ENCODE results near the gene ENAM. TPM values are rescaled to one million over a fixed set of nuclear protein-coding genes. Genes with fewer than 3 reads are reported as not detected.
"Not testable (repeated sequence)": the region's sequence is repeated elsewhere in the genome, so short reads cannot be mapped to it uniquely, and the experiment has no call there.

Gene ENAM
- total and polyA plus RNA-seq, 4 donors, result 0.19 TPM; not detected in 3

DNA sequence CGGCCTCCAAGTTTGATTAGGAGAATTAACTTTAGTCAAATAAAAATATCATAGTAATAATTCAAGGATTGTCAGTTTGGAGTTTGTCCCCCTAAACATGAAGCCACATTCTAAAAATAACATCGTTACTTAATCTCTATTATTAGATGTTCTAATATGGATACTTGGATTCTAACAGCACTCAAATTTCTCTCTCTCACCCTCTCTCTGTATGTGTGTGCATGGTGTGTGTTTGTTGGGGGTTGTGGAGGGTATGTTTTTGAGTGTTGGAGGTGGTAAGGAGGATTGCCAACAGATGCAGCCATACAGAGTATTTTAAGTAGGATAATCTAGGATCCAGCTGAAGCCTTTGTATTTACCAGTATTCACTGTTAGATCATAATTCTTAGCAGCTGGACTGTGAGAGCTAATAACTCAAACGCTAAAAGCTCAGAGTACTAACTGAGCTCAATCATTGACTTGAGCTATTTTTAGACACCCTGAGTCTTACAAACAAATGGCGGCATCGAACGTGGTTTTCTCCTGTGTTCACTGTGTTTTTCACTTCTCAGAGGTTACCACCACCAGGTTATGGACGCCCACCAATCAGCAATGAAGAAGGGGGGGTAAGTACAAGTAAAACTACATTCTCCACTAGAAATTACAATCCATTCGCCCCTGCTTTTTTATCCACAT, 8.8 kb downstream of the ENAM start:
- Histone ChIP-seq H3K4me3 (ENCODE audit: low read length in 2 of 2) (peak overlapping the region in 1 of 2 donors; percentile 76), H3K27ac (ENCODE audit: low read depth in 1 of 2, low read length in 2 of 2) (no peak overlapping the region), H3K27me3 (ENCODE audit: control insufficient read depth in 1 of 2, insufficient read depth in 2 of 2, low read length in 1 of 2) (no peaks in the 10 kb centered on the region), H3K36me3 (ENCODE audit: control insufficient read depth in 1 of 2, insufficient read depth in 2 of 2, low read length in 1 of 2) (no peaks in the 10 kb centered on the region), H3K4me1 (ENCODE audit: control insufficient read depth in 1 of 2, insufficient read depth in 2 of 2, low read length in 2 of 2) (peaks cover 0 to 2% of the 10 kb centered on the region in 2 donors), H3K9me3 (ENCODE audit: control insufficient read depth, low read length) (peaks cover 1% of the 10 kb centered on the region)
- no peak for DNase-seq
- 11 to 14% methylated on average over 8 of the region's 8 CpGs for WGBS, 2 donors
- ATAC-seq (ENCODE audit: low FRiP score), result no peak
- intact Hi-C loops (cut with DNase I), result no loop called here

DNA sequence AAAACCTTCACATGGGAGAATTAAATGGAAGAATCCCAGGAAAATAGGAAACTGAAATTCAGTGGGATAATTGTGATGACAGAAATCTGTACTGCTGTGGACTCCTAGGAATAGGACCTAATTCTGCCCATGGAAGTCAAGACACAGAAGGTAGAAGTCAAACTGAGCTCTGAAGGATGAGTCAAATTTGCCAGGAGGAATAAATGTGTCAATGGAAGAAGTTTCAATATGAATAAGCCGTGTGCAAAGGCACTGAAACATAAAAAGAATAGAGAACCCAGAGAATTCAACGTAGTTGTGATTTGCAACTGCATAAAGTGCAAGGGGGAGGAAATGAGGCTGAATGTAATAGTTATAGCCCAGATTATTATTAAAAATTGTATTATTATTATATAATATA, 11.6 kb downstream of the ENAM start:
- Histone ChIP-seq H3K27me3 (ENCODE audit: control insufficient read depth in 1 of 2, insufficient read depth in 2 of 2, low read length in 1 of 2) (no peaks in the 10 kb centered on the region), H3K4me3 (ENCODE audit: low read length in 2 of 2) (no peak overlapping the region), H3K4me1 (ENCODE audit: control insufficient read depth in 1 of 2, insufficient read depth in 2 of 2, low read length in 2 of 2) (peaks cover 0 to 2% of the 10 kb centered on the region in 2 donors), H3K9me3 (ENCODE audit: control insufficient read depth, low read length) (peaks cover 1% of the 10 kb centered on the region), H3K36me3 (ENCODE audit: control insufficient read depth in 1 of 2, insufficient read depth in 2 of 2, low read length in 1 of 2) (no peaks in the 10 kb centered on the region), H3K27ac (ENCODE audit: low read depth in 1 of 2, low read length in 2 of 2) (no peak overlapping the region)
- intact Hi-C loops (cut with DNase I), result no loop called here
- WGBS, 2 donors, result 78 to 87% methylated on average over 2 of the region's 2 CpGs
- ATAC-seq (ENCODE audit: low FRiP score) (no peak), DNase-seq (no peak)

DNA sequence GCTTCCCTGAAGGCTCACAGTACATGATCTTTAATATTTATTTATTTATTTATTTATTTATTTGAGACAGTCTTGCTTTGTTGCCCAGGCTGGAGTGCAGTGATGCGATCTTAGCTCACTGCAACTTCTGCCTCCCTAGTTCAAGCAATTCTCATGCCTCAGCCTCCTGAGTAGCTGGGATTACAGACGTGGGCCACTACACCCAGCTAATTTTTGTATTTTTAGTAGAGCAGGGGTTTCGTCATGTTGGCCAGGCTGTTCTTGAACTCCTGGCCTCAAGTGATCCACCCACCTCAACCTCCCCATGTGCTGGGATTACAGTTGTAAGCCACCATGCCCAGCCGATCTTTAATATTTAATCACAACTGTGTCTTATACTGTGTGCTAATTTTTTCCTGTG, 22.2 kb downstream of the ENAM start:
- H3K4me3 ChIP-seq (ENCODE audit: low read length in 2 of 2); H3K27me3 ChIP-seq (ENCODE audit: control insufficient read depth in 1 of 2, insufficient read depth in 2 of 2, low read length in 1 of 2); H3K27ac ChIP-seq (ENCODE audit: low read depth in 1 of 2, low read length in 2 of 2); ATAC-seq (ENCODE audit: low FRiP score); H3K4me1 ChIP-seq (ENCODE audit: control insufficient read depth in 1 of 2, insufficient read depth in 2 of 2, low read length in 2 of 2); H3K9me3 ChIP-seq (ENCODE audit: control insufficient read depth, low read length); H3K36me3 ChIP-seq (ENCODE audit: control insufficient read depth in 1 of 2, insufficient read depth in 2 of 2, low read length in 1 of 2); DNase-seq: not testable (repeated sequence)
- intact Hi-C loops (cut with DNase I), result loop anchor here in 1 of 2 donors (5.0 kb wide), 1 partner anchor 37 kb away; the partner anchor contains the start of gene UTP3
- WGBS, 2 donors, result 84 to 85% methylated on average over 4 of the region's 4 CpGs

DNA sequence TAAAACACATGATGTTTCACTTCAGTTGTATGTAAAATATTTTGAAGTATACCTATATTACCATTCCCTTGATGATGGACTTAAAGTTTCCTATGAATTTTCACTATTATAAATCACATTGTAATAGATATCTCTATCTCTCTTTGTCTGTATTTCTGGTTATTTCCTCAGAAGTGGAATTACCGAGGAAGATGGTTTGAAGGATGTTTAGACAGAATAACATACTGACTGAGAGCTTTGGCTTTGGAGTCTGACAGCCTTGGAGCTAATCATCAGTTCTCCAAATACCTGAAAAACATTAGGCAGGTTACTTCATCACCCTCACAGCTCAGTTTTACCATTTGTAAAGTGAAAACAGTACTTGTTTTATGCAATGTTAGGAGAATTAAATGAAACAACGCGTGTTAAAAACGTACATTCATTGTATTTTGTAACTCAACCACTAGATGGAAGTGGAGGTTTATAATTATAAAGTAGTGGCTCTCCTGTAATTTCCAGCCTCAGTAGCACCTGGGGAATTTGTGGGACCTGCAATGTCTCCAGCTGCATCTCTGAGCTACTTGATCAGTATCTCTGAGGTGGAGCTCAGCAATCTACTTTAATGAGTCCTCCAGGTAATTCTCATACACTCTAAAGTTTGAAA, 23.4 kb downstream of the ENAM start:
- H3K36me3 ChIP-seq (ENCODE audit: control insufficient read depth in 1 of 2, insufficient read depth in 2 of 2, low read length in 1 of 2), result no peaks in the 10 kb centered on the region
- no peaks in the 10 kb centered on the region for H3K4me1 ChIP-seq (ENCODE audit: control insufficient read depth in 1 of 2, insufficient read depth in 2 of 2, low read length in 2 of 2)
- intact Hi-C loops (cut with DNase I), result loop anchor here in 1 of 2 donors (5.0 kb wide), 1 partner anchor 35 kb away; the partner anchor contains the start of gene UTP3
- no peak for DNase-seq
- no peak overlapping the region for H3K27ac ChIP-seq (ENCODE audit: low read depth in 1 of 2, low read length in 2 of 2)
- no peak overlapping the region for H3K4me3 ChIP-seq (ENCODE audit: low read length in 2 of 2)
- WGBS, 2 donors, result 3 to 4% methylated on average over 4 of the region's 4 CpGs
- no peaks in the 10 kb centered on the region for H3K27me3 ChIP-seq (ENCODE audit: control insufficient read depth in 1 of 2, insufficient read depth in 2 of 2, low read length in 1 of 2)
- no peaks in the 10 kb centered on the region for H3K9me3 ChIP-seq (ENCODE audit: control insufficient read depth, low read length)
- ATAC-seq (ENCODE audit: low FRiP score), result peak; percentile 72

GRCh38 chr4:70654605-70655011, 26.1 kb downstream of the ENAM start:
- Histone ChIP-seq H3K4me1 (ENCODE audit: control insufficient read depth in 1 of 2, insufficient read depth in 2 of 2, low read length in 2 of 2) (no peaks in the 10 kb centered on the region), H3K9me3 (ENCODE audit: control insufficient read depth, low read length) (no peaks in the 10 kb centered on the region), H3K27ac (ENCODE audit: low read depth in 1 of 2, low read length in 2 of 2) (no peak overlapping the region), H3K36me3 (ENCODE audit: control insufficient read depth in 1 of 2, insufficient read depth in 2 of 2, low read length in 1 of 2) (no peaks in the 10 kb centered on the region), H3K4me3 (ENCODE audit: low read length in 2 of 2) (no peak overlapping the region), H3K27me3 (ENCODE audit: control insufficient read depth in 1 of 2, insufficient read depth in 2 of 2, low read length in 1 of 2) (no peaks in the 10 kb centered on the region)
- intact Hi-C loops (cut with DNase I), result loop anchor here in 1 of 2 donors (5.0 kb wide), 1 partner anchor 33 kb away; the partner anchor contains the start of gene UTP3
- ATAC-seq (ENCODE audit: low FRiP score) (no peak), DNase-seq (no peak)
- WGBS, 2 donors, result 56 to 78% methylated on average over 5 of the region's 5 CpGs

GRCh38 chr4:70657326-70657725, 28.8 kb downstream of the ENAM start:
- no peak for ATAC-seq (ENCODE audit: low FRiP score)
- 68 to 69% methylated on average over 5 of the region's 5 CpGs for WGBS, 2 donors
- intact Hi-C loops (cut with DNase I), result no loop called here

GRCh38 chr4:70658418-70658817, 29.9 kb downstream of the ENAM start:
- ATAC-seq (ENCODE audit: low FRiP score) (no peak), DNase-seq (no peak)
- WGBS, 2 donors, result 55 to 59% methylated on average over 3 of the region's 3 CpGs
- H3K27me3 ChIP-seq (ENCODE audit: control insufficient read depth in 1 of 2, insufficient read depth in 2 of 2, low read length in 1 of 2), result no peaks in the 10 kb centered on the region
- no peak overlapping the region for H3K4me3 ChIP-seq (ENCODE audit: low read length in 2 of 2)
- H3K4me1 ChIP-seq (ENCODE audit: control insufficient read depth in 1 of 2, insufficient read depth in 2 of 2, low read length in 2 of 2), result no peaks in the 10 kb centered on the region
- H3K9me3 ChIP-seq (ENCODE audit: control insufficient read depth, low read length), result no peaks in the 10 kb centered on the region
- H3K36me3 ChIP-seq (ENCODE audit: control insufficient read depth in 1 of 2, insufficient read depth in 2 of 2, low read length in 1 of 2), result no peaks in the 10 kb centered on the region
- H3K27ac ChIP-seq (ENCODE audit: low read depth in 1 of 2, low read length in 2 of 2), result no peak overlapping the region
- intact Hi-C loops (cut with DNase I), result no loop called here

More at GRCh38 chr4:70657326-70657725, 28.8 kb downstream of the ENAM start:
- Histone ChIP-seq H3K4me3 (ENCODE audit: low read length in 2 of 2) (no peak overlapping the region), H3K36me3 (ENCODE audit: control insufficient read depth in 1 of 2, insufficient read depth in 2 of 2, low read length in 1 of 2) (no peaks in the 10 kb centered on the region), H3K9me3 (ENCODE audit: control insufficient read depth, low read length) (no peaks in the 10 kb centered on the region), H3K27me3 (ENCODE audit: control insufficient read depth in 1 of 2, insufficient read depth in 2 of 2, low read length in 1 of 2) (no peaks in the 10 kb centered on the region), H3K27ac (ENCODE audit: low read depth in 1 of 2, low read length in 2 of 2) (no peak overlapping the region), H3K4me1 (ENCODE audit: control insufficient read depth in 1 of 2, insufficient read depth in 2 of 2, low read length in 2 of 2) (no peaks in the 10 kb centered on the region)
- no peak for DNase-seq

DNA sequence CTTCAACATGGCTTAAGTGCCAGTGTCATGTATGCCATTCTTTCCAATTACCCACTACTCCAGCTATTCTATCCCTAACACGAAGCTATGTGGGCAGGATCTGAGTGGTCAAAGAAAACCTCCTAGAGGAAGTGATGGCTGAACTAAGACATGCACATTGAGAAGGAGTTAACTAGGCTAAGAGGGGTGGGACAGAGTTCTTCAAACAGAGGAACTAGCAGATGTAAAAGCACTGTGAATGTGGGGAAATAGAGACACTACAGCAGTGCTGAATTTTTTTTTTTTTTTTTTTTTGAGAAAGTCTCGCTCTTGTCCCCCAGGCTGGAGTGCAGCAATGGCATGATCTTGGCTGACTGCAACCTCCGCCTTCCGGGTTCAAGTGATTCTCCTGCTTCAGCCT, 31.6 kb downstream of the ENAM start:
- WGBS, 2 donors, result 82 to 87% methylated on average over 4 of the region's 4 CpGs
- no peak for DNase-seq
- no peak for ATAC-seq (ENCODE audit: low FRiP score)

More for the DNA sequence above, 31.6 kb downstream of the ENAM start:
- no peak overlapping the region for H3K27ac ChIP-seq (ENCODE audit: low read depth in 1 of 2, low read length in 2 of 2)
- H3K4me3 ChIP-seq (ENCODE audit: low read length in 2 of 2), result no peak overlapping the region
- intact Hi-C loops (cut with DNase I), result no loop called here
- H3K36me3 ChIP-seq (ENCODE audit: control insufficient read depth in 1 of 2, insufficient read depth in 2 of 2, low read length in 1 of 2), result no peaks in the 10 kb centered on the region
- H3K9me3 ChIP-seq (ENCODE audit: control insufficient read depth, low read length), result no peaks in the 10 kb centered on the region
- H3K27me3 ChIP-seq (ENCODE audit: control insufficient read depth in 1 of 2, insufficient read depth in 2 of 2, low read length in 1 of 2), result no peaks in the 10 kb centered on the region
- H3K4me1 ChIP-seq (ENCODE audit: control insufficient read depth in 1 of 2, insufficient read depth in 2 of 2, low read length in 2 of 2), result no peaks in the 10 kb centered on the region
